GM23338 (cell line): Measurements from ENCODE around the gene BIN1. TPM values are rescaled to one million over a fixed set of nuclear protein-coding genes. Genes with fewer than 3 reads are reported as not detected.

Experiments
- ATAC-seq: fragments of 200-7000 bp; cut with Tn5 transposase; 3 replicates; pipeline ENCODE4 v1.9.1; 2020
- DNase-seq: peaks from one replicate; pipeline ENCODE4 v3.0.0-alpha.2; 2015; ENCODE audit warnings: low spot score
- H2AFZ ChIP-seq: fragments of 200-600 bp; sonication (generic); 2 replicates; pipeline ENCODE4 v1.8.0; 2016; ENCODE audit warnings: antibody characterized with exemption, mild to moderate bottlenecking, moderate library complexity
- H3F3A ChIP-seq: fragments of 200-600 bp; sonication (generic); replicated peaks from 2 replicates; pipeline ENCODE4 v1.8.0; 2017; ENCODE audit warnings: antibody characterized with exemption, mixed run types, low read depth
- H3K27ac ChIP-seq: fragments of 200-600 bp; sonication (generic); 2 replicates; pipeline ENCODE4 v1.6.1; 2016; ENCODE audit warnings: low read depth
- H3K27me3 ChIP-seq: fragments of 200-600 bp; sonication (generic); 2 replicates; pipeline ENCODE4 v1.8.0; 2016; ENCODE audit warnings: mild to moderate bottlenecking, mixed run types, moderate library complexity; ENCODE audit not compliant: insufficient read depth
- H3K36me3 ChIP-seq: fragments of 200-600 bp; sonication (generic); 2 replicates; pipeline ENCODE4 v1.8.0; 2016; ENCODE audit warnings: mild to moderate bottlenecking; ENCODE audit not compliant: insufficient read depth
- H3K4me1 ChIP-seq: fragments of 200-600 bp; sonication (generic); 2 replicates; pipeline ENCODE4 v1.8.0; 2016; ENCODE audit warnings: mild to moderate bottlenecking, moderate library complexity; ENCODE audit not compliant: insufficient read depth
- H3K4me2 ChIP-seq: fragments of 200-600 bp; sonication (generic); 2 replicates; pipeline ENCODE4 v1.7.1; 2017; ENCODE audit warnings: mixed run types
- H3K4me3 ChIP-seq: fragments of 200-600 bp; sonication (generic); 2 replicates; pipeline ENCODE4 v1.6.1; 2016; ENCODE audit warnings: mixed run types
- H3K79me2 ChIP-seq: fragments of 200-600 bp; sonication (generic); replicated peaks from 2 replicates; pipeline ENCODE4 v1.8.0; 2017; ENCODE audit warnings: mild to moderate bottlenecking; ENCODE audit not compliant: insufficient read depth
- H3K9me2 ChIP-seq: fragments of 200-600 bp; sonication (generic); 2 replicates; pipeline ENCODE4 v1.8.0; 2017; ENCODE audit not compliant: insufficient read depth
- H4K20me1 ChIP-seq: fragments of 200-600 bp; sonication (generic); replicated peaks from 2 replicates; pipeline ENCODE4 v1.8.0; 2017; ENCODE audit warnings: mild to moderate bottlenecking; ENCODE audit not compliant: insufficient read depth
- H3K27ac Mint-ChIP-seq: 2 replicates; pipeline ENCODE4 v1.8.0; 2020; ENCODE audit warnings: inconsistent platforms, mild to moderate bottlenecking, moderate library complexity, mixed read lengths
- H3K27me3 Mint-ChIP-seq: 3 replicates; pipeline ENCODE4 v1.8.0; 2022; ENCODE audit warnings: low read depth, mild to moderate bottlenecking, moderate library complexity, mixed read lengths, inconsistent platforms; ENCODE audit not compliant: insufficient read depth, poor library complexity
- H3K36me3 Mint-ChIP-seq: 3 replicates; pipeline ENCODE4 v1.8.0; 2021; ENCODE audit warnings: low read depth, mild to moderate bottlenecking, inconsistent platforms, moderate library complexity, mixed read lengths
- H3K4me1 Mint-ChIP-seq: 3 replicates; pipeline ENCODE4 v1.8.0; 2020; ENCODE audit warnings: mild to moderate bottlenecking, inconsistent platforms, mixed read lengths
- H3K4me3 Mint-ChIP-seq: 3 replicates; pipeline ENCODE4 v1.8.0; 2021; ENCODE audit warnings: moderate library complexity, mild to moderate bottlenecking, inconsistent platforms, mixed read lengths
- H3K9me3 Mint-ChIP-seq: 3 replicates; pipeline ENCODE4 v1.8.0; 2020; ENCODE audit warnings: moderate library complexity, mild to moderate bottlenecking, inconsistent platforms, mixed read lengths
- CREB1 ChIP-seq: fragments of 250-450 bp; sonication (Bioruptor Pico); IDR thresholded peaks from 2 replicates; pipeline ENCODE4 v1.5.0; 2020; ENCODE audit warnings: low read depth, mild to moderate bottlenecking, moderate library complexity
- EZH2phosphoT487 ChIP-seq: fragments of 200-600 bp; sonication (generic); IDR thresholded peaks from one replicate; pipeline ENCODE4 v1.8.1; 2018; ENCODE audit warnings: antibody characterized with exemption; ENCODE audit not compliant: unreplicated experiment
- JUNB ChIP-seq: IDR thresholded peaks from one replicate; pipeline ENCODE4 v1.6.1; 2016; ENCODE audit warnings: antibody characterized with exemption; ENCODE audit not compliant: unreplicated experiment
- NANOG ChIP-seq: IDR thresholded peaks from 2 replicates; pipeline ENCODE4 v1.6.1; 2016; ENCODE audit warnings: antibody characterized with exemption, borderline replicate concordance
- POLR2AphosphoS5 ChIP-seq: IDR thresholded peaks from 2 replicates; pipeline ENCODE4 v1.6.1; 2016; ENCODE audit warnings: antibody characterized with exemption, low read depth
- ZNF114 ChIP-seq: fragments of 250-450 bp; sonication (Bioruptor Pico); IDR thresholded peaks from 2 replicates; pipeline ENCODE4 v1.5.0; 2020; ENCODE audit warnings: mild to moderate bottlenecking, moderate library complexity
- ZNF331 ChIP-seq: fragments of 250-450 bp; sonication (Bioruptor Pico); IDR thresholded peaks from 2 replicates; pipeline ENCODE4 v1.5.0; 2020; ENCODE audit warnings: low read depth, mild to moderate bottlenecking, moderate library complexity
- polyA plus RNA-seq: library from polyadenylated mRNA; unstranded; fragments of >200 nt; fragmentation: Nextera tagmentation; extraction: Ambion mirVana; gene quantifications from 2 replicates; pipeline ENCODE4 v1.2.1, GENCODE V29; 2016
- total RNA-seq: library from RNA; depleted of rRNA; stranded (reverse); fragments of >200 nt; shearing (Covaris generic); gene quantifications from 2 replicates; pipeline ENCODE4 v1.2.3, GENCODE V29; 2014
- TF ChIP-seq, protein P1 (sequence below): IDR thresholded peaks from 2 replicates; pipeline ENCODE4 v1.6.1; 2016; ENCODE audit warnings: antibody characterized with exemption
- TF ChIP-seq, protein P2 (sequence below): fragments of 250-450 bp; sonication (Bioruptor Pico); IDR thresholded peaks from 2 replicates; pipeline ENCODE4 v1.5.0; 2020; ENCODE audit warnings: mild to moderate bottlenecking, moderate library complexity

The BIN1 gene
- total and polyA plus RNA-seq, 2 experiments from 2014 or later, result 30.1 to 56.4 TPM

DNA sequence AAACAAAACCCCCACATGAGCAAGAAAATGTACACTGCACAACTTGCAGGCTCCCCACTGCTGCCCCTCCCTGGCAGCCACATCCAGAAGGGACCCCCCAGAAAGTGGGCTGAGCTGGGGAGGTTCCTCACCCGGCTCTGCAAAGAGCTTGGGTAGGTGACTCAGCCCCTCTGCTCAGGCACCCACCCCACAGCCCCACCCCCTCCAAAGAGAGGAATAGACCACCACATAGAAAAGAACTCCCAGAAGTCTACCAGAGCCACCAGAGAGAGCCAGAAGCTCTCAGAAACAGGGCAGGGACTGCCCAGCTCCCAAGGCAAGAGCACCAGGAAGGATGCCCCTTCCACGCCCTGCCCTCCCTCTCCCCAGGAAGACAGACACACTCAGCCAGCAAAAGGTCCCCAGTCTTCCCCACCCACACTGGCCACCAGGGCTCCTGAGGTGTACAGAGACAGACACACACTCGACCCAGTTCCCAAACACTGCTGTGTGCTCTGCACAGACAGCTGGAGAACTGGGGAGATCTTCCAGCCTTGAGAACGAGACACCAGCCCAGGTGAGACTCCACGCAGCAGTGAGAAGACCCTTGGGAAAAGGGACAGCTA, 28.2 kb downstream of the BIN1 start (continued):
- TF ChIP-seq, protein P1, sequence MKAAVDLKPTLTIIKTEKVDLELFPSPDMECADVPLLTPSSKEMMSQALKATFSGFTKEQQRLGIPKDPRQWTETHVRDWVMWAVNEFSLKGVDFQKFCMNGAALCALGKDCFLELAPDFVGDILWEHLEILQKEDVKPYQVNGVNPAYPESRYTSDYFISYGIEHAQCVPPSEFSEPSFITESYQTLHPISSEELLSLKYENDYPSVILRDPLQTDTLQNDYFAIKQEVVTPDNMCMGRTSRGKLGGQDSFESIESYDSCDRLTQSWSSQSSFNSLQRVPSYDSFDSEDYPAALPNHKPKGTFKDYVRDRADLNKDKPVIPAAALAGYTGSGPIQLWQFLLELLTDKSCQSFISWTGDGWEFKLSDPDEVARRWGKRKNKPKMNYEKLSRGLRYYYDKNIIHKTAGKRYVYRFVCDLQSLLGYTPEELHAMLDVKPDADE, result no peak
- TF ChIP-seq CREB1 (CRISPR knock-in tag) (no peak), NANOG (no peak), ZNF331 (CRISPR knock-in tag) (no peak), ZNF114 (CRISPR knock-in tag) (no peak)

DNA sequence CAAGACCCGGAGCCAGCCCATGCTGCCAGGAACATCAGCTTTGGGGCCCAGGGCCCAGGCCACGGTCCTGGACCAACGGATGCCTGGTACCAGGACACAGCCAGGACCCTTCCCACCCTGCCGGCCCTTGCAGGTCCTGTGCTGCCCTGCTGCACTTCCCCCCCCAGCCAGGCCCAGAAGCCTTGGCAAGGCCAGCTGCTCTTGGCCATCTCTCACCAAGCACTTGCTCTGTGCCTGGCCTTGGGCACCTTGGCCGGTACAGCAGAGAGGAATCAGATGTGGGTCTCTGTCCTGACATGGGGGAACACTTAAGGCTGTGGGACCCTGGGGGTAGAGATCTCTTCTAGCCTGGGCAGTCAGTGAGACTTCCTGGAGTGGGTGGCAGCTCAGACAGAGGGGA, 28.9 kb downstream of the BIN1 start:
- DNase-seq, result no peak
- Mint-ChIP-seq H3K4me1 (peaks cover 35% of the 10 kb centered on the region), H3K9me3 (no peaks in the 10 kb centered on the region; the same call in 2 of the 3 replicates), H3K4me3 (no peak overlapping the region), H3K27ac (no peak overlapping the region), H3K27me3 (peaks cover 18% of the 10 kb centered on the region), H3K36me3 (no peaks in the 10 kb centered on the region; the same call in 2 of the 3 replicates)
- Histone ChIP-seq H3F3A (no peaks in the 10 kb centered on the region), H3K9me2 (no peaks in the 10 kb centered on the region), H3K79me2 (peaks cover 5% of the 10 kb centered on the region; the same call in 1 of the 2 replicates), H2AFZ (no peak overlapping the region), H3K4me1 (peaks cover 9% of the 10 kb centered on the region; the same call in 1 of the 2 replicates), H4K20me1 (no peaks in the 10 kb centered on the region), H3K27ac (no peak overlapping the region), H3K4me3 (no peak overlapping the region), H3K36me3 (no peaks in the 10 kb centered on the region), H3K4me2 (no peak overlapping the region), H3K27me3 (no peaks in the 10 kb centered on the region)
- TF ChIP-seq ZNF114 (CRISPR knock-in tag), result no peak
- TF ChIP-seq, protein P2, sequence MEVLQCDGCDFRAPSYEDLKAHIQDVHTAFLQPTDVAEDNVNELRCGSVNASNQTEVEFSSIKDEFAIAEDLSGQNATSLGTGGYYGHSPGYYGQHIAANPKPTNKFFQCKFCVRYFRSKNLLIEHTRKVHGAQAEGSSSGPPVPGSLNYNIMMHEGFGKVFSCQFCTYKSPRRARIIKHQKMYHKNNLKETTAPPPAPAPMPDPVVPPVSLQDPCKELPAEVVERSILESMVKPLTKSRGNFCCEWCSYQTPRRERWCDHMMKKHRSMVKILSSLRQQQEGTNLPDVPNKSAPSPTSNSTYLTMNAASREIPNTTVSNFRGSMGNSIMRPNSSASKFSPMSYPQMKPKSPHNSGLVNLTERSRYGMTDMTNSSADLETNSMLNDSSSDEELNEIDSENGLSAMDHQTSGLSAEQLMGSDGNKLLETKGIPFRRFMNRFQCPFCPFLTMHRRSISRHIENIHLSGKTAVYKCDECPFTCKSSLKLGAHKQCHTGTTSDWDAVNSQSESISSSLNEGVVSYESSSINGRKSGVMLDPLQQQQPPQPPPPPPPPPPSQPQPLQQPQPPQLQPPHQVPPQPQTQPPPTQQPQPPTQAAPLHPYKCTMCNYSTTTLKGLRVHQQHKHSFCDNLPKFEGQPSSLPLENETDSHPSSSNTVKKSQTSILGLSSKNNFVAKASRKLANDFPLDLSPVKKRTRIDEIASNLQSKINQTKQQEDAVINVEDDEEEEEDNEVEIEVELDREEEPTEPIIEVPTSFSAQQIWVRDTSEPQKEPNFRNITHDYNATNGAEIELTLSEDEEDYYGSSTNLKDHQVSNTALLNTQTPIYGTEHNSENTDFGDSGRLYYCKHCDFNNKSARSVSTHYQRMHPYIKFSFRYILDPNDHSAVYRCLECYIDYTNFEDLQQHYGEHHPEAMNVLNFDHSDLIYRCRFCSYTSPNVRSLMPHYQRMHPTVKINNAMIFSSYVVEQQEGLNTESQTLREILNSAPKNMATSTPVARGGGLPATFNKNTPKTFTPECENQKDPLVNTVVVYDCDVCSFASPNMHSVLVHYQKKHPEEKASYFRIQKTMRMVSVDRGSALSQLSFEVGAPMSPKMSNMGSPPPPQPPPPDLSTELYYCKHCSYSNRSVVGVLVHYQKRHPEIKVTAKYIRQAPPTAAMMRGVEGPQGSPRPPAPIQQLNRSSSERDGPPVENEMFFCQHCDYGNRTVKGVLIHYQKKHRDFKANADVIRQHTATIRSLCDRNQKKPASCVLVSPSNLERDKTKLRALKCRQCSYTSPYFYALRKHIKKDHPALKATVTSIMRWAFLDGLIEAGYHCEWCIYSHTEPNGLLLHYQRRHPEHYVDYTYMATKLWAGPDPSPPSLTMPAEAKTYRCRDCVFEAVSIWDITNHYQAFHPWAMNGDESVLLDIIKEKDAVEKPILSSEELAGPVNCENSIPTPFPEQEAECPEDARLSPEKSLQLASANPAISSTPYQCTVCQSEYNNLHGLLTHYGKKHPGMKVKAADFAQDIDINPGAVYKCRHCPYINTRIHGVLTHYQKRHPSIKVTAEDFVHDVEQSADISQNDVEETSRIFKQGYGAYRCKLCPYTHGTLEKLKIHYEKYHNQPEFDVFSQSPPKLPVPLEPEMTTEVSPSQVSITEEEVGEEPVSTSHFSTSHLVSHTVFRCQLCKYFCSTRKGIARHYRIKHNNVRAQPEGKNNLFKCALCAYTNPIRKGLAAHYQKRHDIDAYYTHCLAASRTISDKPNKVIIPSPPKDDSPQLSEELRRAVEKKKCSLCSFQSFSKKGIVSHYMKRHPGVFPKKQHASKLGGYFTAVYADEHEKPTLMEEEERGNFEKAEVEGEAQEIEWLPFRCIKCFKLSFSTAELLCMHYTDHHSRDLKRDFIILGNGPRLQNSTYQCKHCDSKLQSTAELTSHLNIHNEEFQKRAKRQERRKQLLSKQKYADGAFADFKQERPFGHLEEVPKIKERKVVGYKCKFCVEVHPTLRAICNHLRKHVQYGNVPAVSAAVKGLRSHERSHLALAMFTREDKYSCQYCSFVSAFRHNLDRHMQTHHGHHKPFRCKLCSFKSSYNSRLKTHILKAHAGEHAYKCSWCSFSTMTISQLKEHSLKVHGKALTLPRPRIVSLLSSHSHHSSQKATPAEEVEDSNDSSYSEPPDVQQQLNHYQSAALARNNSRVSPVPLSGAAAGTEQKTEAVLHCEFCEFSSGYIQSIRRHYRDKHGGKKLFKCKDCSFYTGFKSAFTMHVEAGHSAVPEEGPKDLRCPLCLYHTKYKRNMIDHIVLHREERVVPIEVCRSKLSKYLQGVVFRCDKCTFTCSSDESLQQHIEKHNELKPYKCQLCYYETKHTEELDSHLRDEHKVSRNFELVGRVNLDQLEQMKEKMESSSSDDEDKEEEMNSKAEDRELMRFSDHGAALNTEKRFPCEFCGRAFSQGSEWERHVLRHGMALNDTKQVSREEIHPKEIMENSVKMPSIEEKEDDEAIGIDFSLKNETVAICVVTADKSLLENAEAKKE (CRISPR knock-in tag), result no peak
- no peak for TF ChIP-seq CREB1 (CRISPR knock-in tag)
- TF ChIP-seq POLR2AphosphoS5, result no peak
- TF ChIP-seq EZH2phosphoT487, result no peak
- no peak for TF ChIP-seq JUNB
- no peak for ATAC-seq
